HepG2 (cell line): ENCODE measurements around the gene P2RX5. TPM values are rescaled to one million over a fixed set of nuclear protein-coding genes. Genes with fewer than 3 reads are reported as not detected.

Experiments used
- ADNP ChIP-seq: sonication (generic); formaldehyde crosslinking; IDR thresholded peaks from 2 replicates; pipeline ENCODE4 v1.4.0; 2020; ENCODE audit warnings: missing genetic modification reagents
- BHLHE40 ChIP-seq: IDR thresholded peaks from 2 replicates; pipeline ENCODE4 v1.6.1; 2011; ENCODE audit warnings: low read length, improper control_type of control experiment
- DBP ChIP-seq: sonication (generic); formaldehyde crosslinking; IDR thresholded peaks from 2 replicates; pipeline ENCODE4 v1.4.0; 2020; ENCODE audit warnings: missing genetic modification reagents; ENCODE audit errors: not compliant biosample characterization
- E2F5 ChIP-seq: sonication (generic); formaldehyde crosslinking; conservative IDR thresholded peaks from 2 replicates; pipeline ENCODE4 v1.4.0; 2020; ENCODE audit warnings: missing genetic modification reagents
- FLYWCH1 ChIP-seq: sonication (generic); formaldehyde crosslinking; IDR thresholded peaks from 2 replicates; pipeline ENCODE4 v1.8.1; 2023; ENCODE audit warnings: mild to moderate bottlenecking, missing genetic modification reagents
- GABPA ChIP-seq, 2 experiments: IDR thresholded peaks; 2 replicates each; pipeline ENCODE4 v1.6.1; 2011 to 2016; ENCODE audit warnings: low read depth in 2 of 2, low read length in 1 of 2, missing biosample characterization in 1 of 2, missing genetic modification characterization in 1 of 2
- HNRNPK ChIP-seq: fragments of 200-400 bp; formaldehyde crosslinking; IDR thresholded peaks from 2 replicates; pipeline ENCODE4 v1.6.1; 2018; ENCODE audit warnings: low read length, low read depth, moderate library complexity, mild to moderate bottlenecking; ENCODE audit not compliant: poor library complexity, severe bottlenecking
- MTF2 ChIP-seq: sonication (generic); formaldehyde crosslinking; IDR thresholded peaks from 2 replicates; pipeline ENCODE4 v1.5.0; 2020; ENCODE audit warnings: missing genetic modification reagents, borderline replicate concordance
- PHF20 ChIP-seq: sonication (generic); formaldehyde crosslinking; IDR thresholded peaks from 2 replicates; pipeline ENCODE4 v1.5.0; 2020; ENCODE audit warnings: mild to moderate bottlenecking, missing genetic modification reagents
- REPIN1 ChIP-seq: sonication (generic); formaldehyde crosslinking; IDR thresholded peaks from 2 replicates; pipeline ENCODE4 v1.8.0; 2022; ENCODE audit warnings: missing genetic modification reagents, low read depth, mild to moderate bottlenecking, borderline replicate concordance
- RNF219 ChIP-seq: sonication (generic); formaldehyde crosslinking; IDR thresholded peaks from 2 replicates; pipeline ENCODE4 v1.5.0; 2020; ENCODE audit warnings: mild to moderate bottlenecking, missing genetic modification reagents
- ZBTB33 ChIP-seq: sonication (generic); formaldehyde crosslinking; IDR thresholded peaks from 2 replicates; pipeline ENCODE4 v1.4.0; 2020; ENCODE audit warnings: missing genetic modification reagents
- ZFP1 ChIP-seq: IDR thresholded peaks from 2 replicates; pipeline ENCODE4 v1.6.1; 2016
- ZNF18 ChIP-seq: sonication (generic); formaldehyde crosslinking; IDR thresholded peaks from 2 replicates; pipeline ENCODE4 v1.8.0; 2022; ENCODE audit warnings: mild to moderate bottlenecking, missing genetic modification reagents; ENCODE audit not compliant: insufficient replicate concordance
- ZNF367 ChIP-seq: sonication (generic); formaldehyde crosslinking; IDR thresholded peaks from 2 replicates; pipeline ENCODE4 v1.4.0; 2020; ENCODE audit warnings: missing genetic modification reagents, borderline replicate concordance
- ZNF558 ChIP-seq: sonication (generic); formaldehyde crosslinking; IDR thresholded peaks from 2 replicates; pipeline ENCODE4 v1.9.0; 2022; ENCODE audit warnings: mild to moderate bottlenecking, missing genetic modification reagents, borderline replicate concordance
- ZNF652 ChIP-seq: IDR thresholded peaks from 2 replicates; pipeline ENCODE4 v1.6.1; 2016; ENCODE audit warnings: low read depth, borderline replicate concordance
- ZNF691 ChIP-seq: sonication (generic); formaldehyde crosslinking; IDR thresholded peaks from 2 replicates; pipeline ENCODE4 v1.4.0; 2020; ENCODE audit warnings: missing genetic modification reagents, low read depth, mild to moderate bottlenecking, borderline replicate concordance
- ZNF772 ChIP-seq: sonication (generic); formaldehyde crosslinking; IDR thresholded peaks from 2 replicates; pipeline ENCODE4 v1.5.0; 2020; ENCODE audit warnings: mild to moderate bottlenecking, missing genetic modification reagents
- ZNF883 ChIP-seq: sonication (generic); formaldehyde crosslinking; IDR thresholded peaks from 2 replicates; pipeline ENCODE4 v1.5.1; 2020; ENCODE audit warnings: mild to moderate bottlenecking, missing genetic modification reagents; ENCODE audit errors: not compliant biosample characterization
- polyA plus RNA-seq, 8 experiments: library from polyadenylated mRNA; depleted of rRNA in 3 of 8; stranded (reverse) in 7 of 8; unstranded in 1 of 8; fragments of >200 nt; fragmentation: Illumina TruSeq in 4 of 8; extraction: Trizol in 4 of 8; gene quantifications; 2 replicates each; pipeline versions ENCODE4 v1.2.1 to v1.2.3, GENCODE V29; 2011 to 2016; ENCODE audit warnings: low read depth in 4 of 8, missing spikeins in 1 of 8, mixed read lengths in 1 of 8; ENCODE audit not compliant: insufficient read depth in 1 of 8
- total RNA-seq, 5 experiments: library from RNA; depleted of rRNA; stranded (reverse); fragments of >200 nt; fragmentation: Illumina TruSeq; extraction: Trizol; gene quantifications; 2 replicates each; pipeline ENCODE4 v1.2.3, GENCODE V29; 2016; ENCODE audit warnings: low read depth in 1 of 5

The P2RX5 gene
- total and polyA plus RNA-seq, 2 of the 13 experiments (the other 11 are each of a cell fraction or from before 2014, with no cell fraction given) = 0.95 to 1.7 TPM

- no peak for TF ChIP-seq ZNF691 (CRISPR knock-in tag)
- TF ChIP-seq E2F5 (CRISPR knock-in tag) = peak; percentile 57; the same call in 1 of the 2 replicates
- no peak for TF ChIP-seq ZNF883 (CRISPR knock-in tag)
- no peak for TF ChIP-seq ZBTB33 (CRISPR knock-in tag)
- no peak for TF ChIP-seq ADNP (CRISPR knock-in tag)
- TF ChIP-seq ZNF18 (CRISPR knock-in tag) = peak; percentile 7
- TF ChIP-seq GABPA (IDR thresholded peaks at IDR 0.05; ENCODE audit: low read depth, low read length) = peak; percentile 74
- TF ChIP-seq GABPA (CRISPR knock-in tag; IDR thresholded peaks at IDR 0.05; ENCODE audit: low read depth) = peak; percentile 90
- no peak for TF ChIP-seq FLYWCH1 (CRISPR knock-in tag)
- no peak; the same call in 1 of the 2 replicates for TF ChIP-seq ZNF772 (CRISPR knock-in tag)
- TF ChIP-seq MTF2 (CRISPR knock-in tag) = no peak
- peak; percentile 81; the same call in 1 of the 2 replicates for TF ChIP-seq ZNF558
- no peak for TF ChIP-seq DBP (CRISPR knock-in tag)
- TF ChIP-seq ZFP1 (CRISPR knock-in tag) = no peak
- TF ChIP-seq ZNF652 (CRISPR knock-in tag) = no peak
- peak; percentile 87 for TF ChIP-seq PHF20 (CRISPR knock-in tag)
- no peak for TF ChIP-seq RNF219 (CRISPR knock-in tag)
- TF ChIP-seq REPIN1 (CRISPR knock-in tag) = 0 out of 2 replicates have a peak, but pooled peaks have one; percentile 22
- TF ChIP-seq HNRNPK = no peak
- peak; percentile 35; the same call in 1 of the 2 replicates for TF ChIP-seq BHLHE40
- 0 out of 2 replicates have a peak, but pooled peaks have one; percentile 66 for TF ChIP-seq ZNF367
These were observed 59.6 kb downstream of the P2RX5 start, which contains the start of the genes CTNS and SHPK (continued) for GRCh38 chr17:3636154-3636907.
